SK-N-SH (cell line): ENCODE measurements around the gene SHROOM1. TPM values are rescaled to one million over a fixed set of nuclear protein-coding genes. Genes with fewer than 3 reads are reported as not detected.

Experiments used
- CTCF ChIA-PET: fragments of 300-600, 350-600 bp; formaldehyde crosslinking; extraction: SDS; loops from one replicate; lab custom pipeline; 2021; lab: Yijun Ruan, JAX
- POLR2A ChIA-PET: fragments of 350-600 bp; sonication (Branson Sonifier 250); formaldehyde crosslinking; extraction: SDS; loops from one replicate; lab custom pipeline; 2020; ENCODE audit warnings: antibody characterized with exemption, inconsistent platforms; lab: Yijun Ruan, JAX
- DNase-seq: peaks from one replicate; pipeline ENCODE4 v3.0.0; 2012
- H2AFZ ChIP-seq: fragments of 200-600 bp; sonication (generic); 2 replicates; pipeline ENCODE4 v1.8.1; 2016; ENCODE audit warnings: antibody characterized with exemption, mild to moderate bottlenecking, low read depth
- H3F3A ChIP-seq: fragments of 200-600 bp; sonication (generic); replicated peaks from 2 replicates; pipeline ENCODE3; 2016; ENCODE audit warnings: antibody characterized with exemption, mild to moderate bottlenecking; ENCODE audit not compliant: insufficient read depth
- H3K27ac ChIP-seq, 2 experiments: fragments of 200-500 bp in 1 of 2; fragments of 200-600 bp in 1 of 2; sonication (Bioruptor generic) in 1 of 2; sonication (generic), shearing (Covaris generic) in 1 of 2; 2 replicates each; pipeline versions ENCODE4 v1.5.1 to v1.6.1; 2014 to 2016; ENCODE audit warnings: low read depth in 2 of 2, inconsistent platforms in 1 of 2, low read length in 1 of 2, mild to moderate bottlenecking in 1 of 2, mixed read lengths in 1 of 2
- H3K27me3 ChIP-seq: fragments of 200-600 bp; sonication (generic), shearing (Covaris generic); 2 replicates; pipeline ENCODE4 v1.6.1; 2016; ENCODE audit warnings: mixed run types; ENCODE audit not compliant: insufficient read depth
- H3K36me3 ChIP-seq, 2 experiments: fragments of 200-500 bp in 1 of 2; fragments of 200-600 bp in 1 of 2; sonication (Bioruptor generic) in 1 of 2; sonication (generic) in 1 of 2; replicated peaks in 1 of 2; 2 replicates each; pipeline versions ENCODE3 to v1.5.1; 2014 to 2016; ENCODE audit warnings: low read length in 1 of 2, mild to moderate bottlenecking in 1 of 2; ENCODE audit not compliant: insufficient read depth in 2 of 2, control insufficient read depth in 1 of 2
- H3K4me1 ChIP-seq, 2 experiments: fragments of 200-500 bp in 1 of 2; fragments of 200-600 bp in 1 of 2; sonication (Bioruptor generic) in 1 of 2; sonication (generic), shearing (Covaris generic) in 1 of 2; 2 replicates each; pipeline versions ENCODE4 v1.5.1 to v1.6.1; 2014 to 2016; ENCODE audit warnings: low read depth in 1 of 2, low read length in 1 of 2, mixed run types in 1 of 2; ENCODE audit not compliant: insufficient read depth in 2 of 2, control insufficient read depth in 1 of 2
- H3K4me2 ChIP-seq: fragments of 200-600 bp; sonication (generic), shearing (Covaris generic); 2 replicates; pipeline ENCODE4 v1.6.1; 2017; ENCODE audit warnings: mixed run types
- H3K4me3 ChIP-seq, 2 experiments: fragments of 200-500 bp in 1 of 2; fragments of 200-600 bp in 1 of 2; sonication (Bioruptor generic) in 1 of 2; sonication (generic), shearing (Covaris generic) in 1 of 2; 2 replicates each; pipeline versions ENCODE4 v1.5.1 to v1.8.1; 2014 to 2016; ENCODE audit warnings: low read depth in 2 of 2, inconsistent platforms in 1 of 2, low read length in 1 of 2, mild to moderate bottlenecking in 1 of 2, mixed read lengths in 1 of 2, moderate library complexity in 1 of 2
- H3K79me2 ChIP-seq: fragments of 200-600 bp; sonication (generic); 2 replicates; pipeline ENCODE4 v1.8.1; 2017; ENCODE audit warnings: mild to moderate bottlenecking; ENCODE audit not compliant: insufficient read depth
- H3K9ac ChIP-seq: fragments of 200-600 bp; sonication (generic); 2 replicates; pipeline ENCODE4 v1.6.1; 2017; ENCODE audit warnings: mixed run types
- H3K9me2 ChIP-seq: fragments of 200-600 bp; sonication (generic); 2 replicates; pipeline ENCODE4 v1.6.1; 2017; ENCODE audit warnings: mixed run types
- H3K9me3 ChIP-seq: fragments of 200-600 bp; sonication (generic); 2 replicates; pipeline ENCODE4 v1.6.1; 2017; ENCODE audit warnings: mixed run types, mild to moderate bottlenecking, moderate library complexity
- H4K20me1 ChIP-seq: fragments of 200-600 bp; sonication (generic); 2 replicates; pipeline ENCODE4 v1.6.1; 2017; ENCODE audit warnings: mild to moderate bottlenecking, mixed run types; ENCODE audit not compliant: insufficient read depth
- EZH2phosphoT487 ChIP-seq: fragments of 200-600 bp; sonication (generic); IDR thresholded peaks from 2 replicates; pipeline ENCODE4 v1.6.1; 2017; ENCODE audit warnings: low read depth, mixed run types, mild to moderate bottlenecking, antibody characterized with exemption, moderate library complexity, borderline replicate concordance
- FOXM1 ChIP-seq: IDR thresholded peaks from 2 replicates; pipeline ENCODE4 v1.4.0; 2012; ENCODE audit warnings: low read depth, mild to moderate bottlenecking
- GATA2 ChIP-seq: sonication (generic); formaldehyde crosslinking; IDR thresholded peaks from 2 replicates; pipeline ENCODE4 v1.5.0; 2020; ENCODE audit warnings: mild to moderate bottlenecking, missing genetic modification reagents
- MAX ChIP-seq: IDR thresholded peaks from 2 replicates; pipeline ENCODE4 v1.4.0; 2012; ENCODE audit warnings: low read depth
- MEF2A ChIP-seq: IDR thresholded peaks from 2 replicates; pipeline ENCODE4 v1.4.0; 2012; ENCODE audit warnings: low read depth, borderline replicate concordance
- POLR2AphosphoS5 ChIP-seq: IDR thresholded peaks from 2 replicates; pipeline ENCODE4 v1.6.1; 2012; ENCODE audit warnings: low read depth, low read length
- RCOR1 ChIP-seq: fragments of 150-350 bp; IDR thresholded peaks from 2 replicates; pipeline ENCODE4 v1.6.1; 2017; ENCODE audit warnings: antibody characterized with exemption, low read length
- SIN3A ChIP-seq: IDR thresholded peaks from 2 replicates; pipeline ENCODE4 v1.6.1; 2012; ENCODE audit warnings: low read depth, mild to moderate bottlenecking, low read length, moderate library complexity, borderline replicate concordance
- TAF1 ChIP-seq: IDR thresholded peaks from 2 replicates; pipeline ENCODE4 v1.6.1; 2012; ENCODE audit warnings: low read depth, mild to moderate bottlenecking, low read length, moderate library complexity, borderline replicate concordance
- TCF12 ChIP-seq: IDR thresholded peaks from 2 replicates; pipeline ENCODE4 v1.4.0; 2012
- USF1 ChIP-seq: IDR thresholded peaks from 2 replicates; pipeline ENCODE4 v1.4.0; 2012; ENCODE audit warnings: low read depth, borderline replicate concordance
- WGBS: methylation state at CpG from one replicate; pipeline ENCODE4 v1.1.6; 2017; ENCODE audit warnings: low lambda C conversion rate; 5-methylcytosine and 5-hydroxymethylcytosine counted together
- polyA plus RNA-seq, 3 experiments: library from polyadenylated mRNA; depleted of rRNA; stranded (reverse); fragments of >200 nt; gene quantifications; 2 replicates each; pipeline ENCODE4 v1.2.3, GENCODE V29; 2012

Gene SHROOM1
- polyA plus RNA-seq, 1 of the 3 experiments (the other 2 are of a cell fraction) = 3.8 TPM

- Histone ChIP-seq H3K4me3 (no peak overlapping the region), H3K27me3 (no peaks in the 10 kb centered on the region), H3K4me1 (no peaks in the 10 kb centered on the region; a peak in 2 of 4 replicates), H3K4me2 (no peak overlapping the region), H3K36me3 (no peaks in the 10 kb centered on the region), H4K20me1 (no peaks in the 10 kb centered on the region), H3K79me2 (no peaks in the 10 kb centered on the region), H3K27ac (no peak overlapping the region), H3K9me3 (no peaks in the 10 kb centered on the region), H3K9ac (no peak overlapping the region), H3K9me2 (no peaks in the 10 kb centered on the region), H2AFZ (no peak overlapping the region), H3F3A (peaks cover 20% of the 10 kb centered on the region)
- ChIA-PET CTCF (interaction anchor here (0.8 to 3.0 kb wide), 9 partner anchors 10 to 428 kb away, joined by 3 to 28 read pairs (median 5); partner anchors contain the start of genes CCNI2 and SHROOM1), POLR2A (interaction anchor here (0.6 kb wide), 1 partner anchor 59 kb away, joined by 3 read pairs; no protein-coding TSS in a partner anchor)
- DNase-seq = no peak
- no peak for TF ChIP-seq EZH2phosphoT487
- no peak for TF ChIP-seq FOXM1
- no peak for TF ChIP-seq TAF1
- no peak for TF ChIP-seq SIN3A
- no peak for TF ChIP-seq GATA2
- no peak for TF ChIP-seq RCOR1
- no peak for TF ChIP-seq TCF12
- TF ChIP-seq POLR2AphosphoS5 = no peak
- TF ChIP-seq USF1 = no peak
- 96% methylated on average over 24 of the region's 81 CpGs for WGBS
Measured at GRCh38 chr5:132814503-132815294, 15.7 kb downstream of the SHROOM1 start.

GRCh38 chr5:132813599-132814502 lies 16.6 kb downstream of the SHROOM1 start:
- POLR2A ChIA-PET = no interaction called here
- TF ChIP-seq MAX (peak; percentile 59), MEF2A (no peak)

More at GRCh38 chr5:132813599-132814502, 16.6 kb downstream of the SHROOM1 start:
- Histone ChIP-seq H3K4me1 (peaks cover 0 to 2% of the 10 kb centered on the region in 2 experiments; a peak in 2 of 4 replicates), H3K79me2 (no peaks in the 10 kb centered on the region), H3K9me3 (no peaks in the 10 kb centered on the region), H3K27me3 (no peaks in the 10 kb centered on the region), H3K36me3 (no peaks in the 10 kb centered on the region), H3K9ac (no peak overlapping the region), H3K9me2 (no peaks in the 10 kb centered on the region), H3K4me2 (peak overlapping the region; percentile 69; the same call in 1 of the 2 replicates), H3F3A (peaks cover 20% of the 10 kb centered on the region), H3K27ac (no peak overlapping the region), H4K20me1 (no peaks in the 10 kb centered on the region), H3K4me3 (peak overlapping the region; percentile 59 to 61; a peak in 3 of 4 replicates), H2AFZ (0 out of 2 replicates have a peak overlapping the region, but pooled peaks have one; percentile 59)
- WGBS = 56% methylated on average over 11 of the region's 110 CpGs
- DNase-seq = peak; percentile 86
- CTCF ChIA-PET = interaction anchor here (0.6 to 3.0 kb wide), 11 partner anchors 11 to 428 kb away, joined by 3 to 28 read pairs (median 4); partner anchors contain the start of gene SHROOM1
